K562 (cell line): ENCODE data around the gene SLC22A4. TPM values are rescaled to one million over a fixed set of nuclear protein-coding genes. Genes with fewer than 3 reads are reported as not detected.
A peak's percentile ranks its signal among the peaks of the same experiment; 100 is the strongest.

Experiments
- ATAC-seq: fragments of 200-7000 bp; cut with Tn5 transposase; 3 replicates; pipeline ENCODE4 v1.9.1; 2020; ENCODE audit warnings: moderate library complexity
- BruUV-seq: library from RNA; stranded (reverse); fragments of 400-500 nt; replicated peaks from 2 replicates; lab custom pipeline; 2021; lab: Mats Ljungman, UMichigan
- CTCF ChIA-PET: fragments of 300-600 bp; formaldehyde crosslinking; extraction: SDS; loops from one replicate; lab custom pipeline; 2021; ENCODE audit warnings: low intra/inter-chr PET ratio; lab: Yijun Ruan, JAX
- POLR2A ChIA-PET: fragments of 300-600, 350-650 bp; sonication (Branson Sonifier 250); formaldehyde crosslinking; extraction: SDS; loops from one replicate; lab custom pipeline; 2021; ENCODE audit warnings: antibody characterized with exemption, inconsistent platforms; lab: Yijun Ruan, JAX
- DNase-seq, 4 experiments: peaks; one replicate each; pipeline versions ENCODE4 v3.0.0 to v3.0.0-alpha.2; 2011 to 2018; ENCODE audit warnings: low spot score in 3 of 4, mixed read lengths in 3 of 4; ENCODE audit errors: extremely low read depth in 1 of 4
- FAIRE-seq: peaks from 2 replicates; lab custom pipeline; 2011; peaks lifted over from hg19 to GRCh38; lab: Jason Lieb, UNC
- H2AFZ ChIP-seq: 2 replicates; pipeline ENCODE4 v1.6.0; 2011; ENCODE audit warnings: low read depth, low read length, control low read depth, inconsistent platforms
- H3K27ac ChIP-seq: fragments of 200-600 bp; 3 replicates; pipeline ENCODE4 v1.8.0; 2011; ENCODE audit warnings: low read depth, mild to moderate bottlenecking, control low read depth, inconsistent platforms, low read length, moderate library complexity, mixed read lengths; ENCODE audit errors: extremely low read depth
- H3K27me3 ChIP-seq, 2 experiments: fragments of 300-600 bp in 1 of 2; 2 replicates in 1 of 2; 3 replicates in 1 of 2; pipeline versions ENCODE4 v1.6.0 to v1.8.0; 2011; ENCODE audit warnings: inconsistent platforms in 2 of 2, low read length in 2 of 2, mild to moderate bottlenecking in 1 of 2, mixed read lengths in 1 of 2, moderate library complexity in 1 of 2; ENCODE audit not compliant: control insufficient read depth in 2 of 2, insufficient read depth in 2 of 2
- H3K36me3 ChIP-seq: fragments of 300-600 bp; 3 replicates; pipeline ENCODE4 v1.8.0; 2011; ENCODE audit warnings: mild to moderate bottlenecking, low read length, inconsistent platforms; ENCODE audit not compliant: control insufficient read depth, insufficient read depth
- H3K4me1 ChIP-seq, 2 experiments: fragments of 200-600 bp in 1 of 2; replicated peaks in 1 of 2; 2 replicates in 1 of 2; 3 replicates in 1 of 2; pipeline versions ENCODE4 v1.5.1 to v1.8.0; 2011; ENCODE audit warnings: inconsistent platforms in 2 of 2, low read length in 2 of 2, mild to moderate bottlenecking in 1 of 2, mixed read lengths in 1 of 2, moderate library complexity in 1 of 2; ENCODE audit not compliant: control insufficient read depth in 2 of 2, insufficient read depth in 2 of 2
- H3K4me2 ChIP-seq: 2 replicates; pipeline ENCODE4 v1.6.1; 2011; ENCODE audit warnings: low read length, control low read depth, inconsistent platforms, mixed read lengths; ENCODE audit not compliant: insufficient read depth
- H3K4me3 ChIP-seq: fragments of 200-600 bp; sonication (generic), shearing (Covaris generic); 2 replicates; pipeline ENCODE4 v1.5.1; 2016; ENCODE audit warnings: control low read depth, inconsistent platforms
- H3K79me2 ChIP-seq: fragments of 200-600 bp; 3 replicates; pipeline ENCODE4 v1.8.0; 2011; ENCODE audit warnings: low read length, inconsistent platforms; ENCODE audit not compliant: control insufficient read depth, insufficient read depth
- H3K9ac ChIP-seq, 2 experiments: 2 replicates each; pipeline versions ENCODE4 v1.6.0 to v1.6.1; 2011; ENCODE audit warnings: low read depth in 2 of 2, low read length in 2 of 2, control low read depth in 1 of 2, inconsistent platforms in 1 of 2, mild to moderate bottlenecking in 1 of 2, mixed read lengths in 1 of 2; ENCODE audit not compliant: insufficient read depth in 1 of 2
- H3K9me1 ChIP-seq: one replicate; pipeline ENCODE4 v1.6.0; 2011; ENCODE audit warnings: inconsistent platforms, mild to moderate bottlenecking, low read length, moderate library complexity; ENCODE audit not compliant: control insufficient read depth, insufficient read depth
- H3K9me3 ChIP-seq: replicated peaks from 2 replicates; pipeline ENCODE4 v1.5.1; 2011; ENCODE audit warnings: low read depth, low read length, inconsistent platforms; ENCODE audit not compliant: control insufficient read depth, insufficient read depth
- H4K20me1 ChIP-seq: replicated peaks from 2 replicates; pipeline ENCODE4 v1.6.1; 2011; ENCODE audit warnings: low read length, inconsistent platforms, mixed read lengths; ENCODE audit not compliant: control insufficient read depth, insufficient read depth
- ERF ChIP-seq: fragments of 450-650 bp; formaldehyde crosslinking; IDR thresholded peaks from 2 replicates; pipeline ENCODE4 v1.4.0; 2020; ENCODE audit warnings: mild to moderate bottlenecking, mixed read lengths
- MCM7 ChIP-seq, 2 experiments: fragments of 450-650 bp; IDR thresholded peaks; 2 replicates each; pipeline ENCODE4 v1.6.1; 2016 to 2018
- NFATC3 ChIP-seq: fragments of 450-650 bp; IDR thresholded peaks from 2 replicates; pipeline ENCODE4 v1.6.1; 2017; ENCODE audit warnings: mild to moderate bottlenecking
- NRF1 ChIP-seq, 2 experiments: fragments of 450-650 bp; IDR thresholded peaks in 1 of 2; conservative IDR thresholded peaks in 1 of 2; 2 replicates each; pipeline ENCODE4 v1.6.1; 2014; ENCODE audit warnings: mild to moderate bottlenecking in 2 of 2
- POU5F1 ChIP-seq: fragments of 150-350 bp; IDR thresholded peaks from 2 replicates; pipeline ENCODE4 v1.6.1; 2014; ENCODE audit warnings: borderline replicate concordance, low read length, low read depth, mild to moderate bottlenecking; ENCODE audit not compliant: partially characterized antibody
- RAD51 ChIP-seq: fragments of 450-650 bp; IDR thresholded peaks from 2 replicates; pipeline ENCODE4 v1.7.1; 2016; ENCODE audit warnings: low read depth, mild to moderate bottlenecking, borderline replicate concordance
- RCOR1 ChIP-seq, 2 experiments: IDR thresholded peaks; 2 replicates each; pipeline ENCODE4 v1.6.1; 2012; ENCODE audit warnings: low read depth in 2 of 2, low read length in 2 of 2, borderline replicate concordance in 1 of 2, improper control_type of control experiment in 1 of 2
- RHOXF2B ChIP-seq: fragments of 250-450 bp; sonication (Bioruptor Pico); conservative IDR thresholded peaks from 2 replicates; pipeline ENCODE4 v1.5.1; 2021
- ZNF431 ChIP-seq: sonication (generic); formaldehyde crosslinking; IDR thresholded peaks from 2 replicates; pipeline ENCODE4 v1.8.0; 2022; ENCODE audit warnings: mild to moderate bottlenecking, missing genetic modification reagents
- ZNF77 ChIP-seq: fragments of 250-450 bp; sonication (Bioruptor Pico); IDR thresholded peaks from 2 replicates; pipeline ENCODE4 v1.5.0; 2020
- WGBS: fragments of 100-300 bp; shearing (Covaris generic); methylation state at CpG from one replicate; pipeline ENCODE4 v1.1.6; 2016; ENCODE audit warnings: low coverage, mixed read lengths; ENCODE audit not compliant: insufficient coverage; ENCODE audit errors: missing lambda C conversion rate; 5-methylcytosine and 5-hydroxymethylcytosine counted together
- in situ Hi-C: fragments of 300-500 bp; cut with MboI; formaldehyde crosslinking; loops from 4 replicates; pipeline ENCODE4 v1.15.0; 2018; ENCODE audit warnings: inconsistent platforms, mixed read lengths
- intact Hi-C: fragments of 100-400 bp; cut with micrococcal nuclease; formaldehyde crosslinking; loops from 2 replicates; pipeline ENCODE4 v1.14.2; 2022
- polyA plus RNA-seq, 8 experiments: library from polyadenylated mRNA; depleted of rRNA in 4 of 8; stranded (reverse) in 5 of 8; unstranded in 3 of 8; fragments of >200 nt; fragmentation: Nextera tagmentation in 2 of 8; fragmentation: Illumina TruSeq in 1 of 8; extraction: Ambion mirVana in 2 of 8; extraction: Trizol in 1 of 8; gene quantifications; 2 replicates each; pipeline versions ENCODE4 v1.2.1 to v1.2.3, GENCODE V29; 2011 to 2014; ENCODE audit warnings: inconsistent platforms in 1 of 8, missing spikeins in 1 of 8
- total RNA-seq, 7 experiments: library from RNA; depleted of rRNA in 6 of 7; stranded (reverse); fragments of >200 nt in 6 of 7; fragmentation: Illumina TruSeq in 2 of 7; extraction: Trizol in 2 of 7; gene quantifications; 2 replicates each; pipeline versions ENCODE4 v1.2.1 to v1.2.3, GENCODE V29; 2011 to 2021; ENCODE audit warnings: low replicate concordance in 1 of 7
- TF ChIP-seq, protein P1 (sequence below): sonication (generic); formaldehyde crosslinking; IDR thresholded peaks from 2 replicates; pipeline ENCODE4 v1.8.1; 2023; ENCODE audit warnings: mild to moderate bottlenecking, missing genetic modification reagents
- TF ChIP-seq, protein P2 (sequence below): fragments of 250-450 bp; sonication (Bioruptor Pico); IDR thresholded peaks from 2 replicates; pipeline ENCODE4 v1.8.0; 2022; ENCODE audit warnings: inconsistent platforms
- TF ChIP-seq, protein P3 (sequence below): fragments of 250-450 bp; sonication (Bioruptor Pico); IDR thresholded peaks from 2 replicates; pipeline ENCODE4 v1.4.0; 2020

The SLC22A4 gene
- total and polyA plus RNA-seq, 9 of the 15 experiments (the other 6 are each of a cell fraction or from before 2014, with no cell fraction given) = 2.7 to 9.5 (median 6.2) TPM

DNA sequence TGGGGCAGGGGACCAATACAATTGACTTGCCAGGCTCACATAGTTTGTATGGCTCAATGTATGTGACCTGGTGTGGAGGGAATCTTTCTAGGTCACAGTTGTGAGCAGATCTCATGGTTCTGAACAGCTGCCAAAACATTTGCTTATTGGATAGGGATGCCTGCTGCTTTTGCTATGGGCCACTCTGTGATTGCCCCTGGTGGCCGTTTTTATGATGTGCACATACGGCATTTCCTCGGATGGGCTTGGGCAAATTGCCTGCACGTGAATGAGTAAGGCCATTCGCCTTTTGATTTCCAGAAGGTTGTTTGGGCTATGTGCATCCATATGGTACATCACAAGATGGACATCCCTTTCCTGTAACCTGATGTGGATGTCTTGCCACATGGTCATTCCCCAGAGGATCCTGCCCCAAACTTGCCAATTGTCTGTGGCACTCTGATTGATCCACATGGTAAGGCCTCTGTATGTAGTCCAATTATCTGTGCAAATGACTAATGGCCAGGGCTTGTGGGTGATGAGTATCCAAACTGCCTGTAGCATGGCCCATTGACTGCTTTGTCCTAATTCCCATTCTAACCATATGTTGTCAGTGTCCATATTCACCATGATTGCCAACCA, 10.7 kb upstream of the SLC22A4 start:
- BruUV-seq = no TSS peak
- intact Hi-C loops = no loop called here
- no peak overlapping the region for H3K4me2 ChIP-seq
- no peaks in the 10 kb centered on the region for H4K20me1 ChIP-seq
- H3K9ac ChIP-seq = no peak overlapping the region
- H3K27me3 ChIP-seq = no peaks in the 10 kb centered on the region
- CTCF ChIA-PET = no interaction called here
- H3K9me1 ChIP-seq = no peaks in the 10 kb centered on the region
- DNase-seq (peak in 1 of 4 experiments; percentile 32), FAIRE-seq (peak; percentile 6), ATAC-seq (peak; percentile 48)
- no peaks in the 10 kb centered on the region for H3K79me2 ChIP-seq
- 64% methylated on average over 5 of the region's 5 CpGs for WGBS
- peaks cover 23% of the 10 kb centered on the region in 2 experiments; a peak in 4 of 5 replicates for H3K4me1 ChIP-seq
- in situ Hi-C loops = no loop called here
- no peak overlapping the region for H3K27ac ChIP-seq
- no peak overlapping the region for H2AFZ ChIP-seq
- no peak overlapping the region for H3K4me3 ChIP-seq
- H3K36me3 ChIP-seq = no peaks in the 10 kb centered on the region
- H3K9me3 ChIP-seq = no peaks in the 10 kb centered on the region; the same call in 1 of the 2 replicates
- POLR2A ChIA-PET = no interaction called here
- TF ChIP-seq, protein P1, sequence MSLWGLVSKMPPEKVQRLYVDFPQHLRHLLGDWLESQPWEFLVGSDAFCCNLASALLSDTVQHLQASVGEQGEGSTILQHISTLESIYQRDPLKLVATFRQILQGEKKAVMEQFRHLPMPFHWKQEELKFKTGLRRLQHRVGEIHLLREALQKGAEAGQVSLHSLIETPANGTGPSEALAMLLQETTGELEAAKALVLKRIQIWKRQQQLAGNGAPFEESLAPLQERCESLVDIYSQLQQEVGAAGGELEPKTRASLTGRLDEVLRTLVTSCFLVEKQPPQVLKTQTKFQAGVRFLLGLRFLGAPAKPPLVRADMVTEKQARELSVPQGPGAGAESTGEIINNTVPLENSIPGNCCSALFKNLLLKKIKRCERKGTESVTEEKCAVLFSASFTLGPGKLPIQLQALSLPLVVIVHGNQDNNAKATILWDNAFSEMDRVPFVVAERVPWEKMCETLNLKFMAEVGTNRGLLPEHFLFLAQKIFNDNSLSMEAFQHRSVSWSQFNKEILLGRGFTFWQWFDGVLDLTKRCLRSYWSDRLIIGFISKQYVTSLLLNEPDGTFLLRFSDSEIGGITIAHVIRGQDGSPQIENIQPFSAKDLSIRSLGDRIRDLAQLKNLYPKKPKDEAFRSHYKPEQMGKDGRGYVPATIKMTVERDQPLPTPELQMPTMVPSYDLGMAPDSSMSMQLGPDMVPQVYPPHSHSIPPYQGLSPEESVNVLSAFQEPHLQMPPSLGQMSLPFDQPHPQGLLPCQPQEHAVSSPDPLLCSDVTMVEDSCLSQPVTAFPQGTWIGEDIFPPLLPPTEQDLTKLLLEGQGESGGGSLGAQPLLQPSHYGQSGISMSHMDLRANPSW (CRISPR knock-in tag) = no peak
- no peak for TF ChIP-seq RHOXF2B (CRISPR knock-in tag)
- TF ChIP-seq MCM7 (IDR thresholded peaks at IDR 0.05) = no peak
- TF ChIP-seq ERF (CRISPR knock-in tag) = no peak
- TF ChIP-seq POU5F1 = no peak
- TF ChIP-seq, protein P2, sequence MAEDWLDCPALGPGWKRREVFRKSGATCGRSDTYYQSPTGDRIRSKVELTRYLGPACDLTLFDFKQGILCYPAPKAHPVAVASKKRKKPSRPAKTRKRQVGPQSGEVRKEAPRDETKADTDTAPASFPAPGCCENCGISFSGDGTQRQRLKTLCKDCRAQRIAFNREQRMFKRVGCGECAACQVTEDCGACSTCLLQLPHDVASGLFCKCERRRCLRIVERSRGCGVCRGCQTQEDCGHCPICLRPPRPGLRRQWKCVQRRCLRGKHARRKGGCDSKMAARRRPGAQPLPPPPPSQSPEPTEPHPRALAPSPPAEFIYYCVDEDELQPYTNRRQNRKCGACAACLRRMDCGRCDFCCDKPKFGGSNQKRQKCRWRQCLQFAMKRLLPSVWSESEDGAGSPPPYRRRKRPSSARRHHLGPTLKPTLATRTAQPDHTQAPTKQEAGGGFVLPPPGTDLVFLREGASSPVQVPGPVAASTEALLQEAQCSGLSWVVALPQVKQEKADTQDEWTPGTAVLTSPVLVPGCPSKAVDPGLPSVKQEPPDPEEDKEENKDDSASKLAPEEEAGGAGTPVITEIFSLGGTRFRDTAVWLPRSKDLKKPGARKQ (CRISPR knock-in tag) = no peak
- TF ChIP-seq, protein P3, sequence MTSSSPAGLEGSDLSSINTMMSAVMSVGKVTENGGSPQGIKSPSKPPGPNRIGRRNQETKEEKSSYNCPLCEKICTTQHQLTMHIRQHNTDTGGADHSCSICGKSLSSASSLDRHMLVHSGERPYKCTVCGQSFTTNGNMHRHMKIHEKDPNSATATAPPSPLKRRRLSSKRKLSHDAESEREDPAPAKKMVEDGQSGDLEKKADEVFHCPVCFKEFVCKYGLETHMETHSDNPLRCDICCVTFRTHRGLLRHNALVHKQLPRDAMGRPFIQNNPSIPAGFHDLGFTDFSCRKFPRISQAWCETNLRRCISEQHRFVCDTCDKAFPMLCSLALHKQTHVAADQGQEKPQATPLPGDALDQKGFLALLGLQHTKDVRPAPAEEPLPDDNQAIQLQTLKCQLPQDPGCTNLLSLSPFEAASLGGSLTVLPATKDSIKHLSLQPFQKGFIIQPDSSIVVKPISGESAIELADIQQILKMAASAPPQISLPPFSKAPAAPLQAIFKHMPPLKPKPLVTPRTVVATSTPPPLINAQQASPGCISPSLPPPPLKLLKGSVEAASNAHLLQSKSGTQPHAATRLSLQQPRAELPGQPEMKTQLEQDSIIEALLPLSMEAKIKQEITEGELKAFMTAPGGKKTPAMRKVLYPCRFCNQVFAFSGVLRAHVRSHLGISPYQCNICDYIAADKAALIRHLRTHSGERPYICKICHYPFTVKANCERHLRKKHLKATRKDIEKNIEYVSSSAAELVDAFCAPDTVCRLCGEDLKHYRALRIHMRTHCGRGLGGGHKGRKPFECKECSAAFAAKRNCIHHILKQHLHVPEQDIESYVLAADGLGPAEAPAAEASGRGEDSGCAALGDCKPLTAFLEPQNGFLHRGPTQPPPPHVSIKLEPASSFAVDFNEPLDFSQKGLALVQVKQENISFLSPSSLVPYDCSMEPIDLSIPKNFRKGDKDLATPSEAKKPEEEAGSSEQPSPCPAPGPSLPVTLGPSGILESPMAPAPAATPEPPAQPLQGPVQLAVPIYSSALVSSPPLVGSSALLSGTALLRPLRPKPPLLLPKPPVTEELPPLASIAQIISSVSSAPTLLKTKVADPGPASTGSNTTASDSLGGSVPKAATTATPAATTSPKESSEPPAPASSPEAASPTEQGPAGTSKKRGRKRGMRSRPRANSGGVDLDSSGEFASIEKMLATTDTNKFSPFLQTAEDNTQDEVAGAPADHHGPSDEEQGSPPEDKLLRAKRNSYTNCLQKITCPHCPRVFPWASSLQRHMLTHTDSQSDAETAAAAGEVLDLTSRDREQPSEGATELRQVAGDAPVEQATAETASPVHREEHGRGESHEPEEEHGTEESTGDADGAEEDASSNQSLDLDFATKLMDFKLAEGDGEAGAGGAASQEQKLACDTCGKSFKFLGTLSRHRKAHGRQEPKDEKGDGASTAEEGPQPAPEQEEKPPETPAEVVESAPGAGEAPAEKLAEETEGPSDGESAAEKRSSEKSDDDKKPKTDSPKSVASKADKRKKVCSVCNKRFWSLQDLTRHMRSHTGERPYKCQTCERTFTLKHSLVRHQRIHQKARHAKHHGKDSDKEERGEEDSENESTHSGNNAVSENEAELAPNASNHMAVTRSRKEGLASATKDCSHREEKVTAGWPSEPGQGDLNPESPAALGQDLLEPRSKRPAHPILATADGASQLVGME (CRISPR knock-in tag) = no peak
- TF ChIP-seq ZNF77 (CRISPR knock-in tag) = no peak
- TF ChIP-seq RAD51 = no peak
- TF ChIP-seq RCOR1 (IDR thresholded peaks at IDR 0.05; ENCODE audit: borderline replicate concordance in 1 of 2, low read depth in 2 of 2, low read length in 2 of 2) = no peak
- no peak for TF ChIP-seq NRF1 (conservative IDR thresholded peaks at IDR 0.05 in 1 of 2, IDR thresholded peaks at IDR 0.05 in 1 of 2)
- TF ChIP-seq NFATC3 = no peak
- TF ChIP-seq ZNF431 (CRISPR knock-in tag) = no peak
